A375 (cell line): ENCODE data around the gene MYL3. TPM values are rescaled to one million over a fixed set of nuclear protein-coding genes. Genes with fewer than 3 reads are reported as not detected.

Experiments used
- total RNA-seq: library from RNA; depleted of rRNA; stranded (reverse); fragments of >200 nt; shearing (Covaris generic); gene quantifications from 2 replicates; pipeline ENCODE4 v1.2.3, GENCODE V29; 2014; rRNA removed

MYL3 gene
- 0.16 TPM in 1 of 2 replicates, not detected in the other for total RNA-seq

GRCh38 chr3:46863261-46863782, at the start of gene MYL3:
Gene MYL3 (minus strand): TSS chr3:46863444. CDS start chr3:46863390, 54 bp downstream.

DNA sequence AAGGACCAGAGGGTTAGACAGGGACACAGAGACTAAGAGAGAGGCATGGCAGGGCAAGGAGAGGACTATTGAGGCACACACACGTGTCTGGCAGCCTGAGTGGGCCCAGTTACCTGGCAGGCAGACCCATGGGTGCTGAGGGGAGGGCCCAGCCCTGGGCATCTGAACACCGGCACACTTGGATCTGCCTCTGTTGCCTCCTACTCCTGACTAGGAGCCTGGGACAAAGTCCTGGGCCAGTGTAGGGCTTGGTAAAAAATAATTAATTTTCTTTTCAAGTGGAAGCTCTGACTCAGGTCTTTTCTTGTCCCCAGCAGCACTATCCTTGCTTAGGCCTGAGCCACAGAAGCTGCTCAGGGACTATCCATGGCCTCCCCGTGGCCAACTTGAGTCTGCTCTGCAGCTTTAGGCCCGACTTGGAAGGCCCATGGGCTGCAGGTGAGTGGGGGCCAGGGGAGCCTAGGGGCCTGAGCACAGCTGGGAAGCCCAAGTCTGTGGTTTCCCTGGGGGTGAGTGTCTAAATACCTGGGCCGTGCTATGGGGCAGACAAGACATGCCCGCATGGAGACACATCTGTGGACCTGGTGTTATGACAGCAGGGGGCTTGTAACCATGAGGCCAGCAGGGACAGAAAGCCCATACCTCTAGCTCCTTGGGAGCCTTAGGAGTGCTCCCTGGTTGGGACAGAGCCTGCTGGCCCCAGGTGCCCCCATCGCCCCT, 14.3 kb upstream of the MYL3 start, which contains the start of gene PTH1R:
TSS of gene PTH1R (plus strand) at position 316 of the 720 bp plus-strand sequence. CDS start 5,839 bp downstream, outside the sequence.

Other genes with a start within 250 kb of the MYL3 start
- gene ALS2CL, start 169.8 kb downstream of the MYL3 start, total RNA-seq = 5.1 and 8.0 TPM in 2 replicates
- gene TMIE, start 162.1 kb downstream of the MYL3 start, total RNA-seq = 0.23 and 0.48 TPM in 2 replicates
- gene PRSS50, start 145.6 kb downstream of the MYL3 start, total RNA-seq = not detected in 2 replicates
- gene PTH1R, start 14.3 kb upstream of the MYL3 start, total RNA-seq = 0.23 and 1.8 TPM in 2 replicates
- gene CCDC12, start 113.3 kb upstream of the MYL3 start, total RNA-seq = 52.2 and 64.9 TPM in 2 replicates
- 16.4 and 16.6 TPM in 2 replicates for gene NBEAL2, start 116.2 kb upstream of the MYL3 start, total RNA-seq